GM18870 (cell line): Measurements from ENCODE around the gene MCM10.

ENCODE experiments used
- ATAC-seq: cut with Tn5 transposase; IDR thresholded peaks from one replicate; pipeline ENCODE4 v1.9.1; 2021; ENCODE audit warnings: moderate library complexity; ENCODE audit not compliant: unreplicated experiment

Gene MCM10

DNA sequence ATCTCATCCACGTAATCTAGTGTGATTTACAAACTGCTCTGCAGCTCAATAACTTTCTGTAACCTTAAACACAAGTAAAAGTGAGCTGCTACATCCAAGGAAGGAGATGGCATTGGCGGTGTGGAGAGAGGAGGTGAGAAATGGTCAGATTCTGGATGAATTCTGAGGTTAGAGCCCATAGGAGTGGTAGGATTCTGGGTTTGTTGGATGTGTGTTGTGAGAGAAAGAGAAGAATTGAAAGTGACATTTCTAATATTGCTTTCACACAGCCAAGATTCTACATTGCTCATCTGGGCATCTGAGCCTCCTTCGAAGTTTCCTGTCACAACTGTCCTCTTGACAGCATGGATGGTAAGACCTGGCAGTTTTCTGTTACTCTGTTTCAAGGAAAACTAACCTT lies 2.5 kb downstream of the MCM10 start:
- no peak for ATAC-seq

DNA sequence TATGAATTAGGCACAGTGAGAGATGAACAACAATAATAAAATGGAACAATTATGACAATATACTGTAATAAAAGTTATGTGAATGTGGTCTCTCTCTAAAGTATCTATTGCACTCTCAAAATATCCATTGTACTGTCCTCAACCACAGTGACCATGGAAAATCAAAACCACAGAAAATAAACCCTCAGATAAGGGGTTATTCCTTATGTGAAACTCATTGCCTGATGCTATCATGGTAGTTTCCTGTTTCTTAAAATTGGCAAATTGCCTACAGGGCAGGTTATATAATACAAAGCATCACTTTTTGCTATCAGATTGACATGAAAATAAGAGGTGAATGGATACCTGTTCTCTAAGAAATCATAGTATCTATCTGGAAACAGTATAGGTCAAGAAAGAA lies 3.8 kb downstream of the MCM10 start:
- ATAC-seq = no peak

DNA sequence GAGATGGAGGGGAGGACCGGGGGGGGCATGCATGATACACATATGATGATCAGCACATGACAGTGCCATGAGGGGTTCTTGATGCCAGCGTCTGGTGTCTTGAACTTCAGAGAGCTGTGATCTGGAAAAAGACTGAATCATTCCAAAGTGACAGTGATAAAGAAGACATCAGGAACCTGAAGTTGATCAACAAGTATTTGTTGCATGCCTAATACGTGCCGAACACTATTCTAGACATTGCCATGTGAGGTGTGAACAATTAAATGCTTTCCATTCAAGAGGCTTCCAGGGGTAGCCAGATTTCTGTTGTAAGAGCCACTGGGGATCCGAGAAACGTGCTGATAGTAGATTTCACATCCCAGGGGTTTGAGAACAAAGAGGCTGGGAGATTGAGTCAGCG lies 6.2 kb downstream of the MCM10 start:
- no peak for ATAC-seq

DNA sequence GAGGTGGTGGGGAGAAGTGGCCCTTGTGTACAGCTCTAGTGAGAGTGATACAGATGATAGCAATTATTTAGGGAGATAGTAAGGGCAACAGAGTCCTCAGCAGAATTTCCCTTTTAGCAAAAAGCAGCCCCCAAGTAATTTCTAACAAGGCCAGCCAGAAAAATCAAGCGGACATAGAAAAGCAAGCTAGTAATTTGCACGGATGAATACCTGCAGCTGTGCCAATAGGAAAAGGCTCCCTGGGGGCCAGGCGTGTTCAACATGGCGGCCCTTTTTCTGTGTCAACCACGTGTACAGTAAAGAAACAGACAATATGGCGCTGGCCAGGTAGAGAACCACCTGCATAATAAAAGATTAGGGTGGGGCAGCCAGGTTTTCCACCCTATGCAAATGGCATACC lies 7.4 kb downstream of the MCM10 start:
- ATAC-seq = no peak

DNA sequence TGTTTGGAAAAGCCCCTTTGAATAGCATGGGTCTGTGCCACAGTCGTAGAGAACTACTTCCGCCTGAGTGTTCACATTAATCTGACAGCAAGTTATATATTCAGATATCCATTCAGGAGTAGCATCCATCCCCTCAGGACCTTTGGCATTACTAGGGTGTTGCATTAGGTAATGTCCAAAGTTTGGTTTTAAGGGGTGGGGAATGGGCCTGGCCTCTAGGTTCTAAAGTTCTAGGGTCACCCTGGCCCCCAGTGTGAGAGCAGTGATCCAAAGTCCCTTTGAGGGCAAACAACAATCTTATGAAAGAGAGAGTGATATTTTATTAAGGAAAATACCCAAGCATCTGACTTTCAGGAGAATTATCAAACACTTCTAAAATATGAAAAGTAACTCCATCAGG lies 12.3 kb downstream of the MCM10 start:
- no peak for ATAC-seq

DNA sequence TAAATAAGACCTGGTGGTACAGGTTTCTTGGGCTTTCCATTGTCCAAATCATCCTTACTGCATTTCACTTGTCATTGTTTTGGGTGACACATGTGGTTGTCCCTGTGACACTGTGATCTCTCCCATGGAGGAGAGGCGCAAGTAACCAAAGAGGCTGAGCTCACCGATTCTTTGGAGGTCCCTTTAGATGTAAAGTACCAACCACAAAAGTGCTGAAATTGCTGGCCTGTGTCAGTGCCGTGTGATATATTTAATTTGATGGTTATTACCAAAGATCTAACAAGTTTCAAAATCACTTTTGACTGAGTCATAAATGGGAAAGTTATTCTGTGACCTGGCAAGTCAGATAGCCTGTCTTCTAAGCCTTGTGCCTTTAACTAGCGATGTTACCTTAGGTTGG lies 19.4 kb downstream of the MCM10 start:
- no peak for ATAC-seq

DNA sequence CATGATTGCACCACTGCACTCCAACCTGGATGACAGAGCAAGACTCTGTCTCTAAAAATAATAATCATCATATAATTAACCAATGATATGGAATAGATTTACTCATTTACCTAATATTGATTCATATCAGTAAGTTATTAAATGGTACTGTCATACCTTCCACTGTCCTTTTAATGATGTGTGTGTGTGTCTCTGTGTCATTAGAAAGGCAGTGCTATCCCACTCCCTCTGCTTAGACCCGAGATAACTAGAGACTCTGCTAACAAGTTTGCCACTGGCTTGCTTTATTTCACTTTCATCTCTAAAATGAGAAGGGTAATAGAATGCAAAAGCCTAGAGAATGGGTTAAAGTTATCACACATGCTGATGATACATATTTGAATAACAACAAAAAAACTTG lies 21.1 kb downstream of the MCM10 start:
- no peak for ATAC-seq

DNA sequence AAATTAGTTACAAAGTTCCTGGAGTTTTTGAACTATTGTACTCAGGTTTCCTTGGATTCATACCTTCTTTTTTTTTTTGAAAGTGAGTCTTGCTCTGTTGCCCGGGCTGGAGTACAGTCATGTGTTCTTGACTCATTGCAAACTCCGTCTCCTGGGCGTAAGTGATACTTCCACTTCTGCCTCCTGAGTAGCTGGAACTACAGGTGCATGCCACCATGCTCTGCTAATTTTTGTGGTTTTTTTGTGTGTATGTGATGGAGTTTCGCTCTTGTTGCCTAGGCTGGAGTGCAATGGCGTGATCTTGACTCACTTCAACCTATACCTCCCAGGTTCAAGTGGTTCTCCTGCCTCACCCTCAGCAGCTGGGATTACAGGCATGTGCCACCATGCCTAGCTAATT lies 22.3 kb downstream of the MCM10 start:
- ATAC-seq = no peak

DNA sequence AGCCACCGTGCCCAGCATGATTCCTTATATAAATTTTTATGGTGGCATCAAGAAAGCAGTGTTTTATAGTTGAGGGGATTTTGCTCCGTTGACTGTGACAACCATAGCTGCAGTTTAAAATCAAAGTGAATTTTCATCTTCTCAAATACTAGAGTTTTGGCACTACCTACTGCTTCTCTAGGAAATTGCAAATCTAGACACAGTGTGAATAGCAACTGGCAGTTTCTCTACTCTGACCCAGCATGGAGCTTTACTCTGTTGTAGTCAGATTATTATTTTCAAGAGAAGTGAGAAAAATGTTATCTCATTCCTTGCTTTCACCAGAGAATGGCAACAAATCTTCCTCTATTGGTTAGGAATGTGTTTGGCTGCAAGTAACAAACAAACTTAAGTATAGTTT lies 22.9 kb downstream of the MCM10 start:
- no peak for ATAC-seq

DNA sequence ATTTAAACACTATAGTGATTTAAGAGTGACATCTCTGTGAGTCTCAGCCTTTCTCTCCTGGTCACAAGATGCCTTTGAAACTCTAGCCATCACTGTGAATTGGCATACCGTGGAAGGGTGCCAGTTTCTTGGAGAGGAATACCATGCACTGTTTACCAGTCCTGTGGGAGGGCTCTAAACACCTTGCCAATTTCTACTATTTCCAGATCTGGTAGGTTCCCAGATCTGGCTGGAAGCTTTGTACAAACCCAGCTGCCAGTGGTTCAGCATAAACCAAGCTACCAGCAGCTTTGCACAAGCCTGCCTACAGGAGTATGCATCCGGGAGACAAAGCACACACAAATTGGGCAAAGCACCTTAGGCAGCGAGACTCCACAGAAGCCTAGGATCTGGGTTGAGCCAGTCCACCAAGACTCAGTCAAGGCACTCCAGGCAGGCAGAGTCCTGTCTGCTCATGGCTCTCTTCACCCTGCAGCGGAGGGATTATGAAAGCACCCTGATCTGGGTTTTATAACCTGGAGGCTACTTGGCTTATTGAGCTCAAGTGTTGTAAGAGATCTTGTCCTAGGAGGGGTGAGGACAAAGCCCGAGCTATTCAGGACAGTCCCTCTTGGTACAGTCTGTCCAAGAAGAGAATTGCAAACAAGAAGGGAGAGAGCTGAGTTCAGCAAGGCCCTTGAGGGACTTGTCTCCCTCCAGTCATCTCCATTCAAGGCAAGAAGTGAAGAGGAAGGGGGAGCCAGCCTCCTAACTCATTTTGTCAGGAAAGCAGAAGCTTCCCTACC lies 23.6 kb downstream of the MCM10 start:
- ATAC-seq = no peak

DNA sequence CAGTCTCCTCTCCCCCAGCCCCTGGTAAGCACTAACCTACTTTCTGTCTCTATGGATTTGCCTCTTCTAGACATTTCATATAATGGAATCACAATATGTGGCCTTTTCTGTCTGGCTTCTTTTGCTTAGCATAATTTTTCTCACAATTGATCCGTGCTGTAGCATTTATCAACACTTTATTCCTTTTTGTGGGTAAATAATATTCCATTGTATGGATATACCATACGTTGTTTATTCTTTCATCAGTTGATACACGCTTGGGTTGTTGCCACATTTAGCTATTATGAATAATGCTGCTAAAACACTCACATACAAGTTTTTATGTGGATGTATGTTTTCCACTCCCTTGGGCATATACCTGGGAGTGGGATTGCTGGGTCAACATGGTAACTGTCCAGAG lies 25.8 kb downstream of the MCM10 start:
- ATAC-seq = no peak

DNA sequence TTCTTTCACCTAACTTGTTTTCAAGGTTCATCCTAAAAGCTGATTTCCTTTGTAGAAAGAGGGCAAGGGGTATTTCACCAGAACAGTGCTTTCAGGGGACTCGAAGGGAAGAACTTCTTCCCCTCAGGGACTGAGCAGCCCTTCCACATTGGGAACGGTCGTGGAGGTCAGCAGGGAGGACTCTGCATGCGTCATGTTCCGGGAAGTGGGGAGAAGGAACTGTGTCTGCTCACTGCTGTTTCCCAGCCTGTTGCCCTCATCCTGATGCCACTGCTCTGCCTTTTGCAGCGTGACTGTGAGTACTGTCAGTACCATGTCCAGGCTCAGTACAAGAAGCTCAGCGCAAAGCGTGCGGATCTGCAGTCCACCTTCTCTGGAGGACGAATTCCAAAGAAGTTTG lies 27.2 kb downstream of the MCM10 start:
- no peak for ATAC-seq

DNA sequence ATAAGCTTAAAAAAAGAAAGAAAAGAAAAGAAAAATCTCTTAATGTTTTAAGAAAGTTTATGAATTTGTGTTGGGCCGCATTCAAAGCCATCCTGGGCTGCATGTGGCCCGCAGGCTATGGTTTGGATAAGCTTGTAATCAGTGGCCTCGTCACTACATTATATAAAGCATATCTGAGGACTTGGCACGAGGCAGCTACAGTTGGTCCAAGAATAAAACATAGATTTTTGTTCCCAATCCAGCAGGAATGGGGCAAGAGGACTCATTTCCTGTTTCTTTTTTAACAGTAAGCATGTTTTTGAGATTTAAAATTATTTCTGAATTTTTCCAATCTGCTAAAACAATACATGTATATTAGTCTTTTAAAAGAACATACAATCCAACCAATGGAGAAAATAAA lies 28.6 kb downstream of the MCM10 start:
- ATAC-seq = no peak

DNA sequence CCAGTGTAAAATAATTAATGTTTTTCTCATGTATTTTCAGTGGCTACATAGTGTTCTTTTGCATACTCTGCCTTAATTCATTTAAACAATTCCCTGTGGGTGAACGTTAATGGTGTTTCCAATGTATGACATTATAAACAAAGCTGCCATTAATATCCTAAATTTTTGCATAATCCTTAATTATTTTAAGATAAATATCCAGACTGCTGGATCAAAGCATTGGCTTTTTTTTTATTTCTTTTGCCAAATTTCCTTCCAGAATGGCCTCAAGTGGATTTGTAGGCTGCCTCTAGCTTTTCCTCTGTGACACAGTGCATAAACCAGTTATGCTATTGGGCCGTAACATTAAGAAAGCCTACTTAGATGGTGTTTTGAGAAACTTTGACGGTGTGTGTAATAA lies 29.5 kb downstream of the MCM10 start:
- no peak for ATAC-seq

DNA sequence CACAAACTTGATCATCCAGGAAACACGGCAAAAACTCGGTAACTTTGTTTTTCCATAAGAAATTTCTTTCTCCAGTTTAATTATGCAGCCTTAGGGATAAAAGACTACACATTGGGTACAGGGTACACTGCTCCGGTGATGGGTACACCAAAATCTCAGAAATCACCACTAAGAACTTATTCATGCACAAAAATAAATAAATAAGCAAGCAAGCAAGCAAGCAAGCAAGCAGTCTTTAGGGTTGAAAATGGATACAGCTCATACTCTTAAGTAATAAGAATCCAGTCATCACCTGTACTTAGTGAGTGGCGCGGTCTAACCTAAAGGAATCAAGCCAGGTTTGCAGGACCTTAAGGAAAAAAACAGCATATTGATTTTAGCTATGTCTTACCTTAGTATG lies 30.0 kb downstream of the MCM10 start:
- no peak for ATAC-seq

DNA sequence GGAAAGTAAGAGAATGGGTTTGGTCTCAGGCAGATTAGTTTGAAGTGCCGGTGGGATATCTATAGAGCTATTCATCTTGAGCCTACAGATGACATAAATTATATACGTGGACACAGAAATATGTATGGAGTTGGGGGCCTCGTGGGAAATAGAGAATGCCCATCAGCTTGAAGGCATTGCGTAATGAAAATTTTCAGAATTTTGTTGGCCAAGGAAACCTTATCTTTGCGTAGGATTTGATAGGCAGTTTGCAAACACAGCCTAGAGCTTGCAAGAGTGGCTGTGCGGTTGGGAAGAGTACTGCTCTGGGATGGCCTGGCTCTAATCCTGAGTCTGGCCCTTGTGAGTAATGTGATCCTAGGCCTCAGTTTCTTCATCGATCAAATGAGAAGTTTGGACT lies 32.3 kb downstream of the MCM10 start:
- ATAC-seq = no peak

DNA sequence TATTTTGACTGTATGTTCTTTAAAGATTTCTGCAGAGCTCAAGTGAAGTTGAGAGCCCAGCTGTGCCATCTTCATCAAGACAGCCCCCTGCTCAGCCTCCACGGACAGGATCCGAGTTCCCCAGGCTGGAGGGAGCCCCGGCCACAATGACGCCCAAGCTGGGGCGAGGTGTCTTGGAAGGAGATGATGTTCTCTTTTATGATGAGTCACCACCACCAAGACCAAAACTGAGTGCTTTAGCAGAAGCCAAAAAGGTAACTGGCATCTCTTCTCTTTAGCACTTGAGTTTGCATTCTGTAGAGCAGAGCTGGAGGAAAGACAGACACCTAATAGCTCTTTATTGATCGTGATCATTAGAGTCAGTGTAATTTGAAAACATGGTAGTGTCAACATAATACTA lies 33.7 kb downstream of the MCM10 start:
- no peak for ATAC-seq

DNA sequence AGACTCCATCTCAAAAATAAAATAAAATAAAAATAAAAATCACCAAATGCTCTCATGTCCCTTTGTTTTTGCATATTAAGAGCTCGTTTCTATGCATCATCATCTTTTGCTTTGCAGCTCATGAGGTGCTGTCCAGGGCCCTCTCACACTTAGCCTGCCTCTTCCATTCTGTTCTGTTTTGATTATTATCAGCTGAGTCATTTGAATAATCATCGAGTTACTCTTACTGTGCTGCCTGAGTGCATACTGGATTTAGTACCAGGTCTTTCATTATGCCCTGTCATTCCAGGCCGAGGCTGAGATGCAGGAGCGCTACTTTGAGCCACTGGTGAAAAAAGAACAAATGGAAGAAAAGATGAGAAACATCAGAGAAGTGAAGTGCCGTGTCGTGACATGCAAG lies 39.8 kb downstream of the MCM10 start:
- no peak for ATAC-seq

DNA sequence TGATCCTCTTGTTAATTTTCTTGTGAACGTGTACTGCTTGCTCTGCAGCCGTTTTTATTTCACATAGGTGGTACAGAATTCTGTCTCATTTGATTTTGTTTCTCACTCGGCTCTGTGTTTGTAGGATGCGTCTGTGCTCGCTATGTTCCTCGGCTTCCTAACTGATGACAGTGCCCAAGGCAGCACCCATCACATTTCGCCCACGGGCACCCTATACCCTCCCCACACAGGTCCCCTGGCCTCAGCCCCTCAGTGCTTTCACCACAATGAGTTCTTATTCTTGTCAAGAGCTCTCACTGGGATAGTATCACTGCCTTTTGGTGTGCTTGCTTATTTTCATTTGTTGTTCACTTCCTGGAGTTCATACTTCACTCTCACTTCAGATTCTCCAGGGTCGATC lies 44.7 kb downstream of the MCM10 start:
- no peak for ATAC-seq

DNA sequence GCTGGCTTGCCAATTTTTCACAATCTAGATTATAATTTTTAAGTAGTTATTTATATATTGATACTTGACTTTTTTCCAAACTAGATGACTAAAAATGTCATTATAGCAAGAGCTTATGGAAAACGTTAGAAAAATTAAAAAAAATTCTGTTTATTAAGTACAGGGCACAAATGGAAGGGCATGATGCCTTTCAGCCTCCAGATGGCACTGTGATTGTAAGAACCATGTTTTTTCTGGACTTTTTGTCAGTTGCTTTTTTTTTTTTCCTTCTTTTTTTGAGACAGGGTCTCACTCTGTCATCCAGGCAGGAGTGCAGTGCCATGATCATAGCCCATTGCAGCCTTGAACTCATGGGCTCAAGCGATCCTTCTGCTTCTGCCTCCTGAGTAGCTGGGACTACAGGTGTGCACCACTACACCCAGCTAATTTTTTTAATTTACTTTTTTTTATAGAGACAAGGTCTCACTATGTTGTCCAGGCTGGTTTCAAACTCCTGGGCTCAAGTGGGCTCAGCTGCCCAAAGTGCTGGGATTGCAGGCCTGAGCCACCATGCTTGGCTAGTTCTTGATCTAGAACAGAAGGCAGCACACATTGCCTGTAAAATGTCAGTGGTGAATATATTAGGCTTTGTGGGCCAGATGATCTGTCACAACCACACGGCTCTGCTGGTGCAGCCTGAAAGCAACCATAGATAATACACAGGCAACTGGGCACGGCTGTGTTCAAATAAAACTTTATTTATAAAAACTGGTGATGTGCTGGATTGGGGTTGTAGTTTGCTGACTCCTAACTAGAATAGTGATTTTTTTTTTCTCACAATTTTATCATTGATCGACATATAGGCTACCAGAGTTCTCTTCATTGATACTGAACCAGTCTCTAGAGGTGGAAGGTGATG lies 45.4 kb downstream of the MCM10 start:
- no peak for ATAC-seq

DNA sequence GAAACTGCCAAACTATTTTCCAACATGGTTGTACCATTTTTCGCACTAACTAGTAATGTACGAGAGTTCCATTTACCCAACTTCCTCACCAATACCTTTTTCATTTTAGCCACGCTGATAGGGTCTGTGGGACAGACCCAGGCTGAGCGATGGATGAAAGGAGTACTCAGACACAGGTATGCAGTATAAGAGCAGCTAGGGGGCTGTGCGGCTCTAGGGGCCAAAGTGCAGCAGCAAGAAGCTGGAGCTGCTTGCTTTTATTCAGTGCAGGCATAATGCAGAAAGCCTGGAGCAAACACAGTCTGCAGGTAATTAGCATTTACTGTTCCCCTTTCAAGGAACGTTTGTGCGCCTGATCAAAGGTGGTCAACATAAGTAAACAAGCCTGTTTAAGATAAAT lies 51.8 kb downstream of the MCM10 start:
- no peak for ATAC-seq

DNA sequence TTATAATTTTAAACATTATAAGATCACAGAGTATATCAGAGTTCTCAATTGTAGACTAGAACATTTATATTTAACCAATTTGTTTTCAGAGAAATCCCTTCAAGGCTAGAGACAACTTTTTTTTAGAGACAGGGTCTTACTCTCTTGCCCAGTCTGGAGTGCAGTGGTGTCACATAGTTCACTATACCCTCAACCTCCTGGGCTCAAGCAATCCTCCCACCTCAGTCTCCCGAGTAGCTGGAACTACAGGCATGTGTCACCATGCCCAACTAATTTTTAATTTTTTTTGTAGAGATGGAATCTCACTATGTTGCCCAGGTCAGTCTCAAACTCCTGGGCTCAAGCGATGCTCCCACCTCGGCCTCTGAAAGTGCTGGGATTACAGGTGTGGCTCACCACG lies 57.5 kb downstream of the MCM10 start:
- ATAC-seq = no peak
